C4-2B (cell line): ENCODE results near the gene POU6F2.

Experiments
- CTCF ChIP-seq: fragments of 450-650 bp; conservative IDR thresholded peaks from 2 replicates; pipeline ENCODE4 v1.5.1; 2017; ENCODE audit warnings: mild to moderate bottlenecking
- ZFX ChIP-seq: fragments of 450-650 bp; IDR thresholded peaks from 2 replicates; pipeline ENCODE4 v1.6.1; 2017

- TF ChIP-seq CTCF: no peak
- no peak for TF ChIP-seq ZFX
These were observed 177.1 kb downstream of the POU6F2 start for GRCh38 chr7:39154815-39155214.
